Measurements from ENCODE around the gene DDX23. TPM values are rescaled to one million over a fixed set of nuclear protein-coding genes. Genes with fewer than 3 reads are reported as not detected.
A peak's percentile ranks its signal among the peaks of the same experiment; 100 is the strongest.

The DDX23 gene
- total RNA-seq, 4 donors from 2014 or later, result 66.8 to 85.8 (median 73.0) TPM

- H3K4me1 ChIP-seq, result peaks cover 0 to 10% (median 0%) of the 10 kb centered on the region in 3 donors
- WGBS, 2 donors (ENCODE audit: low coverage in 1 of 2), result 44 to 67% methylated on average over 2 of the region's 3 CpGs
- H3K36me3 ChIP-seq, result no peaks in the 10 kb centered on the region
- TF ChIP-seq EP300 (IDR thresholded peaks at IDR 0.05) (no peak), POLR2A (IDR thresholded peaks at IDR 0.05) (no peak), POLR2AphosphoS5 (IDR thresholded peaks at IDR 0.05) (no peak)
- TF ChIP-seq, protein P1, sequence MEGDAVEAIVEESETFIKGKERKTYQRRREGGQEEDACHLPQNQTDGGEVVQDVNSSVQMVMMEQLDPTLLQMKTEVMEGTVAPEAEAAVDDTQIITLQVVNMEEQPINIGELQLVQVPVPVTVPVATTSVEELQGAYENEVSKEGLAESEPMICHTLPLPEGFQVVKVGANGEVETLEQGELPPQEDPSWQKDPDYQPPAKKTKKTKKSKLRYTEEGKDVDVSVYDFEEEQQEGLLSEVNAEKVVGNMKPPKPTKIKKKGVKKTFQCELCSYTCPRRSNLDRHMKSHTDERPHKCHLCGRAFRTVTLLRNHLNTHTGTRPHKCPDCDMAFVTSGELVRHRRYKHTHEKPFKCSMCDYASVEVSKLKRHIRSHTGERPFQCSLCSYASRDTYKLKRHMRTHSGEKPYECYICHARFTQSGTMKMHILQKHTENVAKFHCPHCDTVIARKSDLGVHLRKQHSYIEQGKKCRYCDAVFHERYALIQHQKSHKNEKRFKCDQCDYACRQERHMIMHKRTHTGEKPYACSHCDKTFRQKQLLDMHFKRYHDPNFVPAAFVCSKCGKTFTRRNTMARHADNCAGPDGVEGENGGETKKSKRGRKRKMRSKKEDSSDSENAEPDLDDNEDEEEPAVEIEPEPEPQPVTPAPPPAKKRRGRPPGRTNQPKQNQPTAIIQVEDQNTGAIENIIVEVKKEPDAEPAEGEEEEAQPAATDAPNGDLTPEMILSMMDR (IDR thresholded peaks at IDR 0.05), result no peak
- H3K27me3 ChIP-seq, result peaks cover 18% of the 10 kb centered on the region
- ATAC-seq, result no peak
- H3K27ac ChIP-seq, result no peak overlapping the region
- no peak overlapping the region for H3K4me3 ChIP-seq
- no peaks in the 10 kb centered on the region for H3K9me3 ChIP-seq
These were observed 55.0 kb downstream of the DDX23 start for GRCh38 chr12:48796976-48797375.

DNA sequence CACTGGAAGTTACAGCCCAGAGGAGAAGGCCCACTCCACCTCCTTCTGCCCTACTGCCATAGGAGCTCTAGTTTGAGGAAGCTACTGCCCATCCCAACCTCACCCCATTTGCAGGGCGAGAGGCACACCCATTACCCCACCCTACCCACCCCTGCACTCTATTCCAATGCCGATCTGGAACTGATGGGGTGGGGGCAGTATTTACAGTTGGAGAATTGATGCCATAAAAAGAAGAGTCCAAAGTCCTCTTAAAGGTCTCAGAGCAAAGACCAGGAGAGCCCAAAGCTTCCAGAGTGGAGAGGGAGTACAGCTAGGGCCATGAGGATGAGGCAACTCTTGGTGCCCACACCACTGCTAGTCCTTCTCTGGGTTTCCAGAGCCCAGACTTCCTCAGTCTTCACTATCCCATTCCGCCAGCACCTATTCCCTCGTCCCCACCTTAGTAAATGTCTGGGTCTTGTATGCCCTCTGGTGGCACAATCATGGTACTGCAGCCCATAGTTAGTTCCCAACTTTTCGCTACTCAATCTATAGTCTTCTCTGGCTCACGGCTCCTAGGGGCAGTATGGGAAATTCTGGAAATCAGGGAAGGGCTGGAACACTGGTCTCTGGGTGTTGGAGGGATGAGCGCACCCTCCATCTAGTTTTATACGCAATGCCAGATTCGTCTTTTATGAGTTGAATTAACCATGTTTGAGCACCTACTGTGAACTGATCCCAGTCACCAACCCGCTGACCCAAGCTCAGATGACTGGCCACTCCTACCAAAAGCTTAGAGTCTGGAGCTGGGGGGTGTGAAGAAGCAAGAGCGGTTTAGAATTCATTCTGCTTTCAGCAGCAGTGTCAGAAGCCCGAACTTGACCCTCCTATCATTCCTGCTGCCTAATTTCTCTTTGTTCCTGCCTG is 56.2 kb downstream of the DDX23 start:
- Histone ChIP-seq H3K4me1 (peaks cover 0 to 10% (median 0%) of the 10 kb centered on the region in 3 donors), H3K4me3 (no peak overlapping the region), H3K36me3 (no peaks in the 10 kb centered on the region), H3K9me3 (no peaks in the 10 kb centered on the region), H3K27me3 (peaks cover 13% of the 10 kb centered on the region), H3K27ac (no peak overlapping the region)
- TF ChIP-seq POLR2AphosphoS5 (IDR thresholded peaks at IDR 0.05), result no peak
- TF ChIP-seq, protein P1 (IDR thresholded peaks at IDR 0.05), result peak in 3 of 4 experiments; percentile 94 to 99 (median 98)
- peak; percentile 88 for ATAC-seq
- WGBS, 2 donors (ENCODE audit: low coverage in 1 of 2), result 35 to 42% methylated on average over 4 to 5 of the region's 12 CpGs

DNA sequence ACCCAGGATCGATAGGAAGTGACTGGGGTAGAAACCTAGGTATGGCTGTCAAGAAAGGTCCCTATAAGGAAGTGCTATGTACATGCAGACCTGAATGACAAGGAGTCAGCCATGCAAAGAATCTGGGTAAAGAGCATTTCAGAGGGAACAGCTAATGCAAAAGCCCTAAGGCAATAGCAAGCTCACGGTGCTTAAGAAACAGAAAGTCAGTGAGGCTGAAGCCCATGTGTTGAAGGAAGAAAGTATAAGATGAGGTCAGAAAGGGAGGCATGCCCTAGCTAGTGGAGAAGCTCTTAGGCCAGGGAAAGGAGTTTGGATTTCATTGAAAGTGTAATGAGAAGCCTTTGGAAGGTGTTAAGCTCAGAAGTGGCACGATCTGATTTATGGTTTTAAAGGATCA is 57.1 kb downstream of the DDX23 start:
- no peak for ATAC-seq
- 78 to 93% methylated on average over 3 of the region's 3 CpGs for WGBS, 2 donors (ENCODE audit: low coverage in 1 of 2)

DNA sequence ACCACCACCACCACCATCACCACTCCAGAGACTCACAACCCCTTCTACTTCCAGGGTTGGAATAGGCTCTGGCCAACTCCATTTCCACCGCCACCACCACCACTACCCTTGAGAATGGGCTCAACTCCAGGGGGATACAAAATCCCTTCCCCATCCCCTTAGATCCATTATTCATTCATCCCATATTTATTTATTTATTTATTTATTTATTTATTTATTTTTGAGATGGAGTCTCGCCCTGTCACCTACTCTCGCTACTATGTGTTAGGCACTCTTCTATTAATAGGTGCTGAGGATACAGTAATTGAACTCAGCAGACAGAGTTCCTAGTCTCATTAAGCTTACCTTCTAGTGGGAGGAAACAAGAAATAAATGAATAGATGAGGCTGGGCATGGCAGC is 58.3 kb downstream of the DDX23 start:
- no peak overlapping the region for H3K4me3 ChIP-seq
- ATAC-seq, result no peak
- H3K27ac ChIP-seq, result no peak overlapping the region
- no peaks in the 10 kb centered on the region for H3K27me3 ChIP-seq
- H3K4me1 ChIP-seq, result peaks cover 0 to 23% (median 4%) of the 10 kb centered on the region in 3 donors
- no peaks in the 10 kb centered on the region for H3K9me3 ChIP-seq
- H3K36me3 ChIP-seq, result no peaks in the 10 kb centered on the region
- no peak for TF ChIP-seq EP300 (IDR thresholded peaks at IDR 0.05)
- no peak for TF ChIP-seq POLR2A (IDR thresholded peaks at IDR 0.05)
- TF ChIP-seq POLR2AphosphoS5 (IDR thresholded peaks at IDR 0.05), result no peak
- TF ChIP-seq, protein P1 (IDR thresholded peaks at IDR 0.05), result no peak
- 85 to 88% methylated on average over 1 to 3 of the region's 3 CpGs for WGBS, 2 donors (ENCODE audit: low coverage in 1 of 2)

More for the DNA sequence above, 57.1 kb downstream of the DDX23 start:
- Histone ChIP-seq H3K4me3 (no peak overlapping the region), H3K36me3 (no peaks in the 10 kb centered on the region), H3K27me3 (peaks cover 4% of the 10 kb centered on the region), H3K27ac (no peak overlapping the region), H3K4me1 (peaks cover 0 to 17% (median under 1%) of the 10 kb centered on the region in 3 donors), H3K9me3 (no peaks in the 10 kb centered on the region)
- TF ChIP-seq EP300 (IDR thresholded peaks at IDR 0.05) (no peak), POLR2A (IDR thresholded peaks at IDR 0.05) (no peak), POLR2AphosphoS5 (IDR thresholded peaks at IDR 0.05) (no peak)
- TF ChIP-seq, protein P1 (IDR thresholded peaks at IDR 0.05), result no peak
